ENCODE measurements around the gene GABRA5. TPM values are rescaled to one million over a fixed set of nuclear protein-coding genes. Genes with fewer than 3 reads are reported as not detected.

GABRA5 gene
- total RNA-seq, 2 experiments from 2014 or later: not detected

DNA sequence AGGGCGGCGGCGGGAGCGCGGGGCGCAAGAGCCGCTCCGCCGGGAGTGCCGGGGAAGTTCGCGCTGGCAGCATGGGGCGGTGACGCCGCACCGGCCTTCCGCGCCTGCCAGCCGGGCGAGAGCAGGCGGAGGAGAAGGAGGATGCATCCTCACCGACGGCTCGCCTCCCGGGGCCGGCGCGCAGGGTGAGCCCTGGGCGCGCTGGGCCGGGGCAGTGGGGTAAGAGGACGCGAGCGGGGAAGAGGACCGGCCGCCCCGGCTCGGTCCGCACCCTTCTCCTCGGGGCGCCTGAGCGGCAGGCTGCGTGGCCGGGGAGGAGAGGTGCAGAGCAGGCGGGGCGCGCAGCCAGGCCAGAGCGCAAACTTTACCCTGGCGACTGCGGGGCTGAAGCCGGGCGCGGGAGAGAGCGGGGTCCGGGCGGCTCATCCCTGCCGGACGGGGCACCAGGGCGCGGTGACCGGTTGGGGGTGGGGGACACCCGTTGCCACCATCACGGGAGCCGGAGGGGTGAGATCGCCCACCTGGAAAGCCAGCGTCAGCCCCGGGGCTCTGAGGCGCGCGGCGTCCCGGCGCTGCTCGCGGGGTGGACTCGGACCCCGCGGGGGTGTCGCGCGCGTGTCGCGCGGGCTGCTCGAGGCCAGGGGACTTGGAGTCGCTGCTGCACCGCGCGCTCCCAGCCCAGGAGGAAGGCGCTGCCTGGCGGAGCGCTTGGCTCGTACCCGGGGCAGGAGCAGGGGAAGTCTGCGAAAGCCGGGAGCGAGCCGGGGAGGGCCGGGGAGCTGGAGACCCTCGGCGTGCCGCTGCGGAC, 542 bp downstream of the GABRA5 start:
- ChIA-PET POLR2A (no interaction called here), CTCF (no interaction called here)
- H3K9me3 Mint-ChIP-seq: no peaks in the 10 kb centered on the region
- no peak for DNase-seq
- no peak overlapping the region for H3K27ac Mint-ChIP-seq
- H3K27me3 Mint-ChIP-seq: peaks cover 26% of the 10 kb centered on the region
- no peak overlapping the region for H3K4me3 Mint-ChIP-seq
- H3K4me1 Mint-ChIP-seq: no peaks in the 10 kb centered on the region
- H3K36me3 Mint-ChIP-seq (ENCODE audit: low read depth): no peaks in the 10 kb centered on the region

DNA sequence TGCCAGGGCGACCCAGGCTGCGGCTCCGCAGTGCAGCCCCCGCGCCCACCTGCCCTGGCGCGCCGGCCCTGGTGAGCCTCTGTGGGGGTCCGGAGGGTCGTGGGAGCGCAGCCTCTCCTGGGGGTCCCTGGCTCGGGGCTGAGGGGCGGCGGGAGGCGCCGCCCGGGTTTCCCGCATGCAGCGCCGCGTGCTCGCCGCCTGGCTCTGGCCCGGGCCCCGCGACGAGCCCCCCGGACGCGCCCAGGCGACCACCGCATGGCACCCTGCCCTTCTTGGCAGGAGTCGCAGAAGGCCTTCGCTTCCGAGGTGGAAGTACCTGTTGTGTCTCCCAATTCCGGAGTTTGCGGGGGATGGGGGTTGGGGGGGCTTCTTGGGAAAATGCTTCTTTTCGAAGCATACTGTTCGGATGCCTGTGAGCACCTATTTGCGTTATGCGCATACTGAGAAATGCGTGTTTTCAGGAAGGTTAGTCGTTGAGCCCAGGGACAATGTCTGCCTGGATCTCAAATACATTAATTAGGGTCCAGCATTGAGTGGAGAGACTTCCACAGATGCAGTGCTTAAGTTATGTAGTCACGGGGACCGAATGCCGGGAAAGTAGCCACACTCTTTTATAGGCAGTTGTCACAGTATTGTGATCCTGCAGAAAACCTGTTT, 1.3 kb downstream of the GABRA5 start:
- Mint-ChIP-seq H3K4me3 (no peak overlapping the region), H3K4me1 (no peaks in the 10 kb centered on the region), H3K27ac (no peak overlapping the region), H3K36me3 (ENCODE audit: low read depth) (no peaks in the 10 kb centered on the region), H3K9me3 (no peaks in the 10 kb centered on the region), H3K27me3 (peaks cover 26% of the 10 kb centered on the region)
- ChIA-PET CTCF (no interaction called here), POLR2A (no interaction called here)
- no peak for DNase-seq

GRCh38 chr15:26869628-26870027, 2.8 kb downstream of the GABRA5 start:
- Mint-ChIP-seq H3K27ac (no peak overlapping the region), H3K27me3 (peaks cover 26% of the 10 kb centered on the region), H3K36me3 (ENCODE audit: low read depth) (no peaks in the 10 kb centered on the region), H3K9me3 (no peaks in the 10 kb centered on the region), H3K4me1 (no peaks in the 10 kb centered on the region), H3K4me3 (no peak overlapping the region)
- POLR2A ChIA-PET: no interaction called here
- no peak for DNase-seq
- CTCF ChIA-PET: no interaction called here

DNA sequence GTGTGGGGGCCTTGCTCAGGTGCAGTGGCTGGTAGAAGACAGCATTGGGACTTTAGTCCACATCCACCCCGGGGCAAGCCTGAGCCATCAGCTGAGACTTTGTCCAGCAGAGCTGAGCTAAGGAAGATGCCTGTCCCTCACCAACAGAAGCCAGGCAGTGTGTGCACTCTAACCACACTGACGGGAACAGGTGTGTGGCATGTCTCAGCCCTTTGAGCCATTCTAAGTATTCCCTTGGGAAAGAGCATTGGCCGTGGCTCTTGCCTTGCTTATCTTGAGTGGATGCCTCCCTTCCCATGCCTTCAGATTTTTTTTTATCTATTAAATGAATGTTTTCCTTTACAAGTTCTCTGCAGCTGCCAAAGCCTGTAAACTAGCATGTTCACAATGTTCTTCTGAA, 3.5 kb downstream of the GABRA5 start:
- CTCF ChIA-PET: no interaction called here
- H3K27me3 Mint-ChIP-seq: peaks cover 26% of the 10 kb centered on the region

DNA sequence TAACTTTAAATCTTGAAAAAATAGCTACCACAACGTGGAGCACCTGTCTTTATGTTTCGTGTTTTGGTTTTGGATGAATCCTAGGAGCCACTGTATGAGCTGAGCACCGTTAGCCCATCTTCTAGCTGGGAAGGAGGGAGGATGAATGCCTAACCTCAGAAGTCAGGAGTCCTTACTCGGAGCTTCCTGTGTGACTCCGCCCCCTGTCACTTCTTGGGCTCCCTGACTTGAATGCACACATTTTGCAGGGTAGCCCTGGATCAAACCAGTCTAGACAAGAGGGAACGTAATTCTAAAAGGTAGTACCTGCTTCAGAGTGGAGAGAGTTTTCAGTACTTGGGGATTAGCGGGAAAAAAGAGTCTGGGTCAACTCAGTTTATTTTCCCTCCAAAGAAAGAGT, 5.3 kb downstream of the GABRA5 start:
- CTCF ChIA-PET: no interaction called here
- Mint-ChIP-seq H3K27me3 (peaks cover 13% of the 10 kb centered on the region), H3K36me3 (ENCODE audit: low read depth) (no peaks in the 10 kb centered on the region)

More for the DNA sequence above, 3.5 kb downstream of the GABRA5 start:
- H3K4me3 Mint-ChIP-seq: no peak overlapping the region
- no peak for DNase-seq
- H3K4me1 Mint-ChIP-seq: no peaks in the 10 kb centered on the region
- POLR2A ChIA-PET: no interaction called here
- no peak overlapping the region for H3K27ac Mint-ChIP-seq
- H3K36me3 Mint-ChIP-seq (ENCODE audit: low read depth): no peaks in the 10 kb centered on the region
- H3K9me3 Mint-ChIP-seq: no peaks in the 10 kb centered on the region

DNA sequence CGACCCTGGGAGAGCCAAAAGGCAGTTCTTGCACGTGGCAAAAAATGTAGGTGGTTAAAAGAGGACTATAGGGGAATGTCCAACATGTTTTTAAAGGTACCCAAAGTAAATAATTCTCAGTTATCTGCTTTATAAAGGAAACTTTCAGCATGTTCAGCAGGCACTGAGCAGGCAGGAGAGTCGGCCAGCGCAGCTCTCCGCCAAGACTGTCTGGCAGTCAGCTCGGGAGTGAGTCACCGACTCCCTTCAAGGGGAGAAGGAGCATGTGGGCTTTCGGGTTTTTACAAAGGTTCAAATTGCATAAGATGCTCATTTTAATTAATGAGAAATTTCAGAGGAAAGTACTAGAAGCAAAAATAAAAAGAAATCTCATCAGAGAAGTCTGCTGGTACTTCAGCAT, 7.0 kb downstream of the GABRA5 start:
- POLR2A ChIA-PET: no interaction called here
- no peak overlapping the region for H3K27ac Mint-ChIP-seq
- peaks cover 7% of the 10 kb centered on the region for H3K27me3 Mint-ChIP-seq
- no peak overlapping the region for H3K4me3 Mint-ChIP-seq
- no peaks in the 10 kb centered on the region for H3K9me3 Mint-ChIP-seq
- no peak for DNase-seq
- CTCF ChIA-PET: no interaction called here
- no peaks in the 10 kb centered on the region for H3K4me1 Mint-ChIP-seq
- H3K36me3 Mint-ChIP-seq (ENCODE audit: low read depth): no peaks in the 10 kb centered on the region

More for the DNA sequence above, 5.3 kb downstream of the GABRA5 start:
- no peak for DNase-seq
- Mint-ChIP-seq H3K9me3 (no peaks in the 10 kb centered on the region), H3K27ac (no peak overlapping the region), H3K4me1 (no peaks in the 10 kb centered on the region), H3K4me3 (no peak overlapping the region)
- POLR2A ChIA-PET: interaction anchor here (0.6 kb wide), 1 partner anchor 13 kb away, joined by 3 read pairs; no protein-coding TSS in a partner anchor

DNA sequence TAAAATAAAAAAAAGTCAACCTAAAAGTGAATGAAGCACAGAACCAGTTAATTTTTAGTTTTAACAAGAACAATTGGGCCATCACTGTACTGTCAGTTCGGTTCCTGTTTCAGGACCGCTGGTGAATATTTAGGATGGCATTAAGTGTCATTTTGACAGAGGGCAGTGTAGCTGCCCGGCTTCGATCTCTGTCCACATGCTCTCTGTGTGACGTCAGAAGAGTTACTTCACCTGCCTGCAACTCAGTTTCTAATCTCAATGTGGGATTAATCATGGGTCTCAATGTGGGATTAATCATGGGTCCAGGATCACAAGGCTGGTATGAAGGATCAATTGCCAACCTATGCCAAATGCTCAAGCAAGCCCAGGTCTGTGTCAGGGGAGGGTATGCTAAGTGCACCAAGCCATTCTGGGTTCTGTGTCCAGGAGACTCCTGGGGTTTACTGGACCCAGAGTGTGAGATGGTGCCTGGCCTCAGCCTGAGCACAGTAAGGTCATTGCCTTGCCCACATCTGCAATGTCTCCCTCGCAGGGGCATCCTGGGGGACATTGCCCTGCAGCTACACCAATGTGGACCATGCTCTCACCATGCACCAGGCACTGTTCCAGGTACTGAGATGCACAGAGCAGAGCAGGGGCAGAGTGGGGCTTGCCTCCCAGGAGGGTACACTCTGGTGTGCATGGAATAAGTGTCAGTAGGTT, 8.1 kb downstream of the GABRA5 start:
- H3K36me3 Mint-ChIP-seq (ENCODE audit: low read depth): no peaks in the 10 kb centered on the region
- no peak for DNase-seq
- no peak overlapping the region for H3K4me3 Mint-ChIP-seq
- H3K9me3 Mint-ChIP-seq: no peaks in the 10 kb centered on the region
- ChIA-PET CTCF (no interaction called here), POLR2A (no interaction called here)
- no peaks in the 10 kb centered on the region for H3K4me1 Mint-ChIP-seq
- H3K27ac Mint-ChIP-seq: no peak overlapping the region
- H3K27me3 Mint-ChIP-seq: no peaks in the 10 kb centered on the region

GRCh38 chr15:26875476-26875850, 8.6 kb downstream of the GABRA5 start:
- no peak overlapping the region for H3K27ac Mint-ChIP-seq
- no peaks in the 10 kb centered on the region for H3K9me3 Mint-ChIP-seq
- ChIA-PET POLR2A (no interaction called here), CTCF (no interaction called here)
- no peaks in the 10 kb centered on the region for H3K36me3 Mint-ChIP-seq (ENCODE audit: low read depth)
- no peaks in the 10 kb centered on the region for H3K27me3 Mint-ChIP-seq
- H3K4me1 Mint-ChIP-seq: no peaks in the 10 kb centered on the region
- no peak for DNase-seq
- H3K4me3 Mint-ChIP-seq: no peak overlapping the region

- Mint-ChIP-seq H3K4me3 (no peak overlapping the region), H3K4me1 (no peaks in the 10 kb centered on the region), H3K36me3 (ENCODE audit: low read depth) (no peaks in the 10 kb centered on the region), H3K27ac (no peak overlapping the region), H3K9me3 (no peaks in the 10 kb centered on the region), H3K27me3 (no peaks in the 10 kb centered on the region)
- ChIA-PET CTCF (interaction anchor here (0.6 kb wide), 1 partner anchor 363 kb away, joined by 3 read pairs; no protein-coding TSS in a partner anchor), POLR2A (no interaction called here)
- DNase-seq: no peak
These were observed 11.0 kb downstream of the GABRA5 start for GRCh38 chr15:26877831-26878230.

DNA sequence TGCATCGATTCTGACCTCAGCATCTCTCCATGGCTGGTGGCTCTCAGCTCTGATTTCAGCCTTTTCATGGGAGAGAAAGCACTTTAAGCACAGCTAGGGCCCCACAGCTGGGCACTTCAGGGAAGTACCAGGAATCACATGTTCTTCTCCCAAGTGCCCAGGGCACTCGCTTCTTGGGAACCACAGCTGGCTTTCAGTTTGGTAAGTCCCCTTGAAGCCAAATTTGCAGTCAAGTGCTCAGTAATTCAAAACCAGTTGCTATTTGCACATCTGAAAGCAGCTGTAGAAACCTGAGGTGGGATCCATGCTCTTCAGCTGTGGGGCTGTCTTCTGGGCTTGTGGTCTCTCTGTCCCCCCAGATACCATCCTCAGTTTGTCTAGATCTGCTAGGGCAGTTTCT, 12.8 kb downstream of the GABRA5 start:
- no peaks in the 10 kb centered on the region for H3K9me3 Mint-ChIP-seq
- H3K36me3 Mint-ChIP-seq (ENCODE audit: low read depth): no peaks in the 10 kb centered on the region
- H3K27me3 Mint-ChIP-seq: no peaks in the 10 kb centered on the region
- H3K4me3 Mint-ChIP-seq: no peak overlapping the region
- ChIA-PET CTCF (no interaction called here), POLR2A (no interaction called here)
- no peak overlapping the region for H3K27ac Mint-ChIP-seq
- H3K4me1 Mint-ChIP-seq: no peaks in the 10 kb centered on the region
- no peak for DNase-seq

DNA sequence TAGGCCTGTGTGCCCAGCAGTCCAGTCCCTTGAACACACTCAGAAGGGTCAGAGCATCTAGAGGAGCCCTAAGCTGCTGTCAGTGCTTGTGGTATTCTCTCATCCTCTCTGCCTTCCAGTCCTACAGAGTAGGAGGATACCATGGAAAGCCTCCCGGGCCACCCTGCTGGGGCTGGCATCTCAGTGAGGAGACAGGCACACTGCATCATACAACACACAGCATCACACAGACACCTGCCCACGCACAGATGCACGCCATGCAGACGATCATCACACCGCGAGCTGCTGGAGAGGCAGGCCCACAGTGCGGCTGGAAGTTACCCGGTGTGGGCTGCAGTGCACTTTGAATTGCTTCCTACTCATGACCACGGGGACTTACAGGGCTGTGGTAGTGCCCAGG, 15.2 kb downstream of the GABRA5 start:
- DNase-seq: no peak
- no peak overlapping the region for H3K4me3 Mint-ChIP-seq
- no peak overlapping the region for H3K27ac Mint-ChIP-seq
- H3K4me1 Mint-ChIP-seq: no peaks in the 10 kb centered on the region
- no peaks in the 10 kb centered on the region for H3K9me3 Mint-ChIP-seq
- no peaks in the 10 kb centered on the region for H3K36me3 Mint-ChIP-seq (ENCODE audit: low read depth)
- ChIA-PET CTCF (no interaction called here), POLR2A (no interaction called here)
- no peaks in the 10 kb centered on the region for H3K27me3 Mint-ChIP-seq

GRCh38 chr15:26882616-26883365, 15.9 kb downstream of the GABRA5 start:
- POLR2A ChIA-PET: no interaction called here
- Mint-ChIP-seq H3K4me1 (no peaks in the 10 kb centered on the region), H3K9me3 (no peaks in the 10 kb centered on the region), H3K36me3 (ENCODE audit: low read depth) (no peaks in the 10 kb centered on the region), H3K27me3 (no peaks in the 10 kb centered on the region), H3K4me3 (no peak overlapping the region), H3K27ac (no peak overlapping the region)
- no peak for DNase-seq
- CTCF ChIA-PET: no interaction called here

DNA sequence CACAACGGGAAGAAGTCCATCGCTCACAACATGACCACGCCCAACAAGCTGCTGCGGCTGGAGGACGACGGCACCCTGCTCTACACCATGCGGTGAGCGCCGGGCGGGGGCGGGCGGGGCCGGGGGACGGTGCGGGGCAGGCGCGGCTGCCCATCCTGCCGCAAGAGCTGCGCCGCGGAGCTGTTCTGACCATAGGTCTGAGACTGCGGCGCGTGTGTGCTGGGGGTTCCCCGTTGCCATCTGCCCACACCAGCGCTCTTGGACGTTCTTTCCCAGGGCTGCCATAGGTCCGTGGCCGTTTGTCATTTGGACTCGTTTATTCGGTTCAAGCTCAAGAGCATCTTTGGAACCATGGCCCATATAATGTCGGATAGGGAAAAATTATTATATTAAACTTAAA, 16.6 kb downstream of the GABRA5 start:
- ChIA-PET CTCF (no interaction called here), POLR2A (no interaction called here)
- H3K36me3 Mint-ChIP-seq (ENCODE audit: low read depth): no peaks in the 10 kb centered on the region
- H3K27ac Mint-ChIP-seq: no peak overlapping the region
- H3K9me3 Mint-ChIP-seq: no peaks in the 10 kb centered on the region
- H3K27me3 Mint-ChIP-seq: no peaks in the 10 kb centered on the region
- no peak for DNase-seq
- no peaks in the 10 kb centered on the region for H3K4me1 Mint-ChIP-seq
- H3K4me3 Mint-ChIP-seq: no peak overlapping the region
